ENCODE data around the gene ABL1. TPM values are rescaled to one million over a fixed set of nuclear protein-coding genes. Genes with fewer than 3 reads are reported as not detected.
"Not testable (repeated sequence)": the region's sequence is repeated elsewhere in the genome, so short reads cannot be mapped to it uniquely, and the experiment has no call there.

Gene ABL1
- total RNA-seq, 1 experiment from 2014 or later, result 13.1 TPM

DNA sequence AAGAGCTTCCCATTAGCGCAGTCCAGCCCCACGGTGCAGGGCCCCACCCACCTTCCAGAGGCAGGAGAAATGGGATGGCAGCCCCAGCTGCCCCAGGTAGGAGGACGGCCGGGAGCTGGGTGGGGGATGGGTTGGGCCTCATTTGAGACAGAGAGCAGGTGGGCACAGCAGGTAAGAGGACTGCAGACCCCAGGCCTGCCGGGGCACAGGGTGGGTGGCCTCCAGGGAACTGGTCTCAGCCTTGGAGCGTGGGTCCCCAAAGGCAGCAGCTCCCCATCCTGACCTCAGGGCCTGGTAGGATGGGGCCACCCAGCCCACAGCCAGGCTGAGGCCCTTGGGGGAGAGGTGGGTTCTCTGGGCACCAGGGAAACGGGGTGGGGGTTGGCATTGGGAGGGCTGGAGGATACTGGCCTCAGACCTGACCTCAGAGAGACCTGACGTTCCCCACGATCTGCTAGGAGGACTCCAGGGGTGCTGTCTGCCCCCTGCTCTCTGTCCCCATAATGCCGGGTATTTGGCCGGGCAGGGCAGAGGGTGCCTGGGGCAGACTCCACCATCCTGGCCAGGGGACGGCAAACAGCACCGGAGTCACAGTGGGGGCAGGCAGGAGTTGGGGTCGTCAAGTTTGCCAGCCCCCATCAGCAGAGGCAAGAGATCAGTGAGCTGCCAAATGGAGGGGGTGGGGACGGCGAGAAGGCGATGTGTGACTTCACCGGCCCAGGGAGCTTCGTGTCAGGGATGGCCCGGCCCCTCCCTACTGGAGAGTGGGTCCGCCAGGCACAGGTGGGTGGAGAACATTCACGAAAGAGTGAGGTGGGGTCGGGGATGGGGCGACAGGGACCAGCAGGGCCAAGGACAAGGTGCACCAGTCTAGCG, 68.4 kb downstream of the ABL1 start:
- no peak for DNase-seq (ENCODE audit: low spot score)

DNA sequence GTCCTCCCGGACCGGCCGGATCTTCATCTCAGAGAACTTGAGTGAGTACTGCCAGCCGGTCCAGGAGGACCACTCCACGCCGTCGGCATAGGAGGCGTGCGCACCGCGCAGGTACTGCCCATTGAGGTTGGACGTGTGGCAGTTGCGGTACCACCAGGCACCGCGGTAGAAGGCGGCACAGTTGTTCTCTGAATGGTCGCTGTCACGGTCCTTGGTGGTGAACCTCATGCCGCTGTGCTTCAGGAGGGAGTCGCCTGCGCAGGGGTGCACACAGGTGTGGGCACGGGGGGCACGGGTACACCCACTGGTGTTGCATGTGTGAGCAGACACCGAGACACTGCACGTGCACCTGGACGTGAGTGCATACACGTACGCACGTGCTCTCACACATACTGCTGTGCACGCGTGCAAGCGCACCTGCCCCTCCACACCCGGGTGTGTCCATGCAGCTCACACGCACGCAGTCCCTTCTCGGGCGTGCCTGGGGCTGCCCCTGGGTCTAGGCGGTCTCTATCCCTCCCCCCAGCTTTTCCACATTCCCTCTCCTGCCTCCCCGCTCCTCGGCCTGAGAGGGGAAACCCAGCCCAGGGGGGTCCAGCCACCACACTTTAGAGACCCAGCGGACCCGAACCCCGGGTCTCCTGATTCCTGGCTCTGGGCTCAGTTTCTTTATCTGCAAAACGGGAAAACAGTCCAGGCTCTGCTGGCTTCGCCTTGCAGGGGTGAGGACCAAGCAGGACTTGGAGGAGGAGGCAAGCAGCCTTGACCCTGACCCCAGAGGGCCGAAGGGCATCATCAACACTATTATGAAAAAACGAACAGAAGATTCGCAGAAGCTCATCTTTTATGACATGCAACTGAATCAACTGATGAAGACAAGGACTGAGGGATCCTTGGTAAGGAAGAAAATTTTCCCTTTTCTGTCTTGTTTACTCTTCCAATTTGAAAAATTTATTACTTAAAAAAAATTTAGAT, 69.3 kb downstream of the ABL1 start:
- DNase-seq (ENCODE audit: low spot score), result no peak

DNA sequence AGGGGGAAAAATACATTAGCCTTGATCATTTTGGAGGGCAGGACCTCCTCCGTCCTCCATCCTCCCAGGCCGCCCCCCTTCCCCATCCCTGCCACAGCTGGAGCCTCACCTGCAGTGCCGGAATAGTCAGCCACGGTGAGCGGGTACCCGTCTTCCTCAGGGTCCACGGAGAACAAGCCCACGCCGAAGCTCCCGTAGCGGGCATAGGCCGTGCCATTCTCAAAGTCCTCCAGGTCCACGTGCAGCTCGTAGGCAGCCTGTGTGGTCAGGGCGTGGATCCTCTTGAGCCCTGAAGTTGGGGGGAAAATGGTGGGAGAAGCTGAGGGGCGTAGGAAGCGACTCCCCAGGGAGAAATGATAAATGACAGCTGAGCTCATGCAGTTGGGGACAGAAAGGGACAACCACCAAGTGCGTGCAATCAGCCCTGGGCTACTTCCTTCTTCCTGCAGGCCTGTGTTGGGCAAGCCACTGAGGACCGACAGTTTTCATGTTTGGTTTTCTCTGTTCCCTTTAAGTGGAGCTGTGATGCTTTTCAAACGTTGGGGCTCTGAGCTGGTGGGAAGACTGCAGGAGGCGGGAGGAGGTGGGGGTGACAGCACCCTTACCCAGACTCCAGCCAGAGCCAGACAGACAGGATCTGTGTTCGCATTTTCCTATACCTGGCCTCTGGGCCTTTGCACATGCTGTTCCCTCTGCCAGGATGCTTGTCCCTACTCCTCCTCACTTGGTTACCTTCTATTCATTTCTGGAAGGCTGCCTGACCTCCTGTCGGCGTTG, 70.3 kb downstream of the ABL1 start:
- no peak for DNase-seq (ENCODE audit: low spot score)

DNA sequence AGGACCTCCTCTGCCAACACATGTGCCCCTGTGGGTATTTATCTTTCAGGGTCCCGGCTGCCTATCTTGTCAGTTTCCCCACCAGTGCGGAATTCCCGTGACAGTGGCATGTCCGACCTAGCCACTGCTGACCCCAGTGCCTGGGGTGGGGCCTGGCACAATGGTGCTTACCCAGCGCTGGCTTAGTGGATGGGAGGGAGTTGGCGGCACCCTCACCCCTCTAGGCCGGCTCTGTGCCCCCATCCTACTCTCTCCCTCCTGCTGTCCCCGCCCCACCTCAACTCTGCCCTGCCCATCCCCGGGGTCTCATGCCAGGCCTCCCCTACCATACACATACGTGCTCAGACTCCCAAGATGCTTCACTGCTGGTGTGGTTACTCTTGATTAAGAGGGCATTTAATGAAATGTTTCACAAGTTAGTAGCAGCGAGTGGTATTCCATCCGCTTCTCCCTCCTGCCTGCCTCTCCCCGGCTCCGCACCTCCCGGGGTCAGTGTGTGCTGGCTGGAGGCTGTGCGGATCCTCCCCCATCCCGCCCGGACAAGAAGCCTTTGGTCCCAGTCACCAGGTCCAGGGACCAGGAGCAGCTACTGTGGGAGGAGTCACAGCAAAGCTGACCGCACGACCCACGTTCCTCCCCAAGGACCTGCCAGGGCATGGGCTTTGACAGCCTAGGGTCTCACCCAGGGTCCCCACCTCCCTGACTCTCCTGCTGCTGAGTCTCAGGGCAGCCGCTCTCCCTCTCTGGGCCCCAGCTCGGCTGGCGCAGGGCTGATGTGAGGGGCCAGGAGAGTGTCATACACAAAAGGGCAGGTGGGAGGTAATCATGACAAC, 71.1 kb downstream of the ABL1 start:
- no peak for DNase-seq (ENCODE audit: low spot score)

DNA sequence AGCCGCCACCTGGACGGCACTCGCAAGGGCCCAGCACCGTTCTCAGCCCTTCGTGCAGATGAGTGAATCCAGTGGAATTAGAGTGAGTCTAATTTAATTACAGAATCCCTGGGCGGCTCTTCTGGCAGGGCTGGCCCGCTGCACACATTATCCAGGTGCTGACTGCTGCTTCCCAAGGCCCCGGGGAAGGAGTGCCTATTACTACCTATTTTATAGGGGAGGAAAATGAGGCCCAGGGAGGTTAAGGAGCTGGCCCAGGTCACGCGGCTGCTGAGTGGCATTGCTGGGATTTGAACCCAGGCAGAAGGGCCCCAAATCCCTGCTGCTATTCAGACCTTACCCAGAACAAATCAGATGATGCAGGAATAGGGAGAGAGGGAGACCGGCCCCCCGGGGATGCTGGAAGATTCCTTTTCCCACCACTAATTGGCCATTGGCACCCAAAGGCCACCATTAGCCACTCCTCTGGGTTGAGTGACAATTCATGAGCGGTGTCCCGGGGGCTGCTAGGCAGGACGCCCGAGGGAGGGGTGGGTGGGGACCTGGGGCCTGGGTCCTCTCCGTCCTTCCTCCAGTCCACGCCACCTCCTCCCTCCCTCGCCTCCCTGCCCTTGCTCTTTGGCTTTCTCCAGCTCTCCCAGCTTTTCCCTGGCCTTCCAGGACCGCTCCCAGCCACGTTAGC, 71.8 kb downstream of the ABL1 start:
- DNase-seq (ENCODE audit: low spot score), result no peak

DNA sequence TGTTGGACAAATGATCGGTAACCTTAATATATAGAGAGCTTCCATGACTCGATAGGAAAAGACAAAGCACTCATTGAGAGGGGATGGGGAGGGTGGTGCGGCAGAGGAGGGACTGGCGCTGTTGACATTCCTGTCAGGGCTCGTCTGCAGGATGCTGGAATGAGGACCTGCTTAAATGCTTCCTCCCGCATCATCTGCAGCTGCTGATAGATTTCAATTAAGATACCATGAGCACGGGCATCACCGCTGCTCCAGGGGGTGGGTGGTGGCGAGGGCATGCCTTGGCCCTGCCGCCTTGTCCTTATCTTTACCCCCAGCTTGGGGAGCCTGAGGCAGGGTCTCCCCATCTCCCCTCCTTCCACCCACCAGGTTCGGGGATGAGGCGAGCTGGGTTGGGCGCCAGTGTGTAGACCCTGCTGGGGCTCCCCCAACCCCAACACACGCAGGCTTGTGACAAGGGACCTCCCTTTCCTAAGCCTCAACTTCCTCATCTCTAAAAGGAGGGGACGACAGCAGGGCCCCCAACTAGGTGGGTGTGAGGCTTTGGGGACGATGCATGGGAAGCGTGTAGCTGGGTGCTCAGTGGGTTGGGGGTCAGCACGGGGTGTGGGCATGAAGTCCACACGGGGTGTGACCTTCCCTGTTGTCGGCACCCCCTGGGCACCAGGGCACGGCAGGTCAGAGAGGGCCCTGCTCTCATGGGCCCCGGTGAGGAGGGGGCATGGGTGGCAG, 73.3 kb downstream of the ABL1 start:
- DNase-seq (ENCODE audit: low spot score), result no peak

DNA sequence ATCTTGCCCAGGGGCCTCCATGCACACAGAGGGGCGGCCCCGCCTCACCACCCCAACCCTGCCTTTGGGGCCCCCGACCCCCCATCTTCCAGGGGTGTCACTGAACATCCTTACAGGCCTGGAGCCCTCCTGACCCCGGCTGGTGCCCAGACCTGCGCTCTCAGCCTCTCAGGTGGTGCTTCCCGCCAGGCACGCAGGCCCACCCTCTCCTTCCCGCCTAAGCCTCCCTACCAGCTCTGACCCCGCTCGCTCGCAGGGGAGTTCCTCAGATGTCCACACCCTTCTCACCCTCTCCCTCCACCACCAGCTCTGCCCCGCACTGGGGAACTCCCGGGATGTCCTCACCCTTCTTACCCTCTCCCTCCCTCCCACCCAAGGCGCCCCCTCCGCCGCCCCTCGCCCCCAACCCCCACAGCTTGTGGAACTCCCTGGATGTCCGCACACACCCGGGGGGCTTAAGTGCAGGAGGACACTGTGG, 73.9 kb downstream of the ABL1 start:
- no peak for DNase-seq (ENCODE audit: low spot score)

DNA sequence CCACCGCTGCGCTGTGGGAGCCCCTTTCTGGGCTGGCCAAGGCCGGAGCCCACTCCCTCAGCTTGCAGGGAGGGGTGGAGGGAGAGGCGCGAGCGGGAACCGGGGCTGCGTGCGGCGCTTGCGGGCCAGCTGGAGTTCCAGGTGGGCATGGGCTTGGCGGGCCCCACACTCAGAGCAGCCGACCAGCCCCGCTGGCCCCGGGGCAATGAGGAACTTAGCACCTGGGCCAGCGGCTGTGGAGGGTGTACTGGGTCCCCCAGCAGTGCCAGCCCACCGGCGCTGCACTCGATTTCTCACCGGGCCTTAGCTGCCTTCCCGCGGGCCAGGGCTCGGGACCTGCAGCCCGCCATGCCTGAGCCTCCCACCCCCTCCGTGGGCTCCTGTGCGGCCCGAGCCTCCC, 75.0 kb downstream of the ABL1 start:
- not testable (repeated sequence) for DNase-seq (ENCODE audit: low spot score)

DNA sequence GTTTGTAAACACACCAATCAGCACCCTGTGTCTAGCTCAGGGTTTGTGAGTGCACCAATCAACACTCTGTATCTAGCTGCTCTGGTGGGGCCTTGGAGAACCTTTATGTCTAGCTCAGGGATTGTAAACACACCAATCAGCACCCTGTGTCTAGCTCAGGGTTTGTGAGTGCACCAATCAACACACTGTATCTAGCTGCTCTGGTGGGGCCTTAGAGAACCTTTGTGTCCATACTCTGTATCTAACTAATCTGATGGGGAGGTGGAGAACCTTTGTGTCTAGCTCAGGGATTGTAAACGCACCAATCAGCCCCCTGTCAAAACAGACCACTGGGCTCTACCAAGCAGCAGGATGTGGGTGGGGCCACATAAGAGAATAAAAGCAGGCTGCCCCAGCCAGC, 75.6 kb downstream of the ABL1 start:
- not testable (repeated sequence) for DNase-seq (ENCODE audit: low spot score)

DNA sequence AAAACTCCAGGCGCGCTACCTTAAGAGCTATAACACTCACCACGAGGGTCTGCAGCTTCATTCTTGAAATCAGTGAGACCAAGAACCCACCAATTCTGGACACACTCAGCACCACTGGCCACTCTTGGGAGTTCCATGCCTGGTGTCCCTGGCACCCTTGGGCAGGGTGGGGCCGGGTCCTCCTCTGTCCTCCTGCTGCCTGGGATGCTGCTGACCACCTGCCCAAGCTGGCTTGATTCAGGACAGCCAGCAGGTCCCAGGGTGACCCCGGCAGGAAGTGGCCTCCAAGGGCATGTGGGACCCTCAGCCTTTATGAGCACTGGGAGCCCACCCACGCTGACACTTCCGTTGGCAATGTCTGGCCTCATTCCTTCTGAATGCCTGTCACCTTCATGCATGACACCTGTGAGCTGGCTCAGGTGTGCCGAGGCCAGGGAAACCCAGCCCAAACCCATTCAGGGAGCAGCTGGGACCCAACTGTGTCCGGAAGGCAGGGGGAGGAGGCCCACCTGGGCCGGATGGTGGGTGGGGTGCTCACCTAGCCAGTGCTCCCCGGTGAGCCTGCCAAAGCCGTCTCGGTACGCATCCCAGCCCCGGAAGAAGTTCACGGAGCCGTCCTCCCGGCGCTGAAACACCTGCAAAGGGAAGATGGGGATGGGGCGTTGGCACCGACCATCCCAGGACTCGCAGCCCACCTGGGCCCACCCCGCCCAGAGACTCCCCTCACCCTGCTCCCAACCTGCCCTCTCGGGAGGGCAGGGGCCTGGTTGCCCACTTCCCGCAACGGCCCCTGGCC, 76.4 kb downstream of the ABL1 start:
- no peak for DNase-seq (ENCODE audit: low spot score)

DNA sequence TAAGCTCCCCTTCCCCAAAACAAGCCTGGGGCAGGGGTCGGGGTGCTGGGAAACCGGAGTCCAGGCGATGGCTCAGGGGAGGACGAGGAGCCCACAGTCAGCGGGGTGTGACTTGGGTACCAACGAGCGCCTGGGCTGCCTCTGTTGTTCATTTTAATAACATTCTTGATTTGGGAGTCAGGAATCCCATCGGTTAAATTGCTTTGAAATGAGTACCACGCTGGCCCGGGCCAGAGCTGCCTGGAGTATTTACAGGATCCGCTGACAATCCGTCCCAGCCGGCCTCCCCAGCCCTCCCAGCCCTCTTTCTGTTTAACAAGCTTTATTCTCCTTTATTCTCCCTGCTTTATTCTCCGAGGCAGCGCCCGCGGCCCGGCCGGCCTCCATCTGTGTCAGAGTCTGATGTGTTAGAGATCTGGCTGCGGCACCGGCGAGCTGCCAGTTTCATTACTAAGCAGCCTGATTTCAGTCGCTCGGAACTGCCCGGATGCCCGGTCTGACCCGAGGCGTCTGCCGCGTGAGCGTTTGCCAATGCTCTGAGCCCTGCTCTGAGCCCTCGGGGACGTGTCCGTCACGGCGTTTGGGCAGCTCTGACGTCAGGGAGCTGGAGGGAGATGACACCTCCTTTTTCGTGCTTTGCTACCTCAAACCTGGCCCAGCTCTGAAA, 78.0 kb downstream of the ABL1 start:
- peak; percentile 51 for DNase-seq (ENCODE audit: low spot score)

DNA sequence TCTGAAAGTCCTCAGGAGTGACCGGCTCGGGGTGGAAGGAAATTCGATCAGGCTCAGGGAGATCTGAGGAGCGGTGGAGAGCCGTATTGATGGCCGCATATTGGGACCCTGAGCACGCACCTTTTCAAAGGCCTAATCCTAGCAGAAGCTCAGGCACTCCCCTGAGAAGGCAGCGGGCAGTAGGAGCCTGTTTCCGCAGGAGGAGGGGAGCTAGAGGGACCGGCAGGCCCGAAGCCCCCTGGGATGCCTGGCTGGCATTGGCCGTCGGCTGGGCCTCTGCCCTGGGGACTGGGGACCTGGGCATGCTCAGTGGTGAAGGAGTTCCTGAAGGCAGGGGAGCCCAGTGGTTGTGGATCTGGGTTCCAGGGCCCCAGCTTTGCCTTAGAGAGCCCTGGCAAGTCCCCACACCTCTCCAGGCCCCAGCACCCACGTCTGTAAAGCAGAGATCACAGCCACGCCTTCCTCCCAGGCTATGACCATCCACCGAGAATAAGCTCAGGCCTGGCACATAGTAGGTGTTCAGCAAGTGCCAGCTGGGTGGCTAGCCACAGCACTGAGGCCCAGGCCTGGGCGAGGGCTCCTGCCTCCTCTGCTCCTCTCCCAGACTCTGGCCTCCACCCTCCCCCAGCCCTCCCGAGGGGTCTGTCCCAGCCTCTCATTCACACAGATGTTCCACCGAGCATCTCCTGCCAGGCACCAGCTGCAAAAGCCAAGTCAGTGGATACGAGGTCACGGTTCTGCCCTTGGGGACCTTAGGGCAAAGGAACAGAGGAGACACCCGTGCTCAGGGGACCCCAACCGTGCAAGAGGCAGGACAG, 78.8 kb downstream of the ABL1 start:
- DNase-seq (ENCODE audit: low spot score), result no peak

DNA sequence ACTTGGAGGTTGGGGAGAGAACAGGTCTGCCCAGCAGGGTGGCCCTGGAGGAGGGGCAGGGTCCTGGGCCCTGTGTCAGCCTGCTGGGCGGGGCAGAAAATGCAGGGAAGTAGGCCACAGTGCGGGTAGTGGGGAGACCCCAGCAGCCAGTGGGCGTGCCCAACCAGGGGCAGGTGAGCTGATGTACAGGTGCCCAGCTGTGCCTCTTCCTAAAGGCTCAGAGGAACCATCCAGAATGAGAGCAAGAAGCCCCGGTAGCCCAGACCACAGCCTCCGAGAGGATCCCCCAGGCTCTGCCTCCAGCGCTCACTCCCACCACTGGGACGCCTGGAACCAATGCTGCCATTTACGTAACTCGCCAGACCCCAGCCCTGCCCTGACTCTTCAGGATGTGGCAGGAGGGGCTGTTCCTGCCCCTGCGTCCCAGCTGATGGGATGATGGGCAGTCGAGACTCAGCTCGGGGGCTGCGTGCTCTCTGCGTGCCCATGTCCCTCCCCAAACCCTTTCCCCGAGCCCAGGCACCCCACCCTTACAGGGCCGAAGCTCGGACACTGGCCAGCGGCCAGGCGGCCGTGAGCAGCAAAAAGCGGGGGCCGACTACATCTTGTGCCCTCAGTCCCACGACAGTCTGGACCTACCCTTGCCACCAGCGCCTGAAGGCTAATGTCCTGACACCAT, 79.5 kb downstream of the ABL1 start:
- no peak for DNase-seq (ENCODE audit: low spot score)

DNA sequence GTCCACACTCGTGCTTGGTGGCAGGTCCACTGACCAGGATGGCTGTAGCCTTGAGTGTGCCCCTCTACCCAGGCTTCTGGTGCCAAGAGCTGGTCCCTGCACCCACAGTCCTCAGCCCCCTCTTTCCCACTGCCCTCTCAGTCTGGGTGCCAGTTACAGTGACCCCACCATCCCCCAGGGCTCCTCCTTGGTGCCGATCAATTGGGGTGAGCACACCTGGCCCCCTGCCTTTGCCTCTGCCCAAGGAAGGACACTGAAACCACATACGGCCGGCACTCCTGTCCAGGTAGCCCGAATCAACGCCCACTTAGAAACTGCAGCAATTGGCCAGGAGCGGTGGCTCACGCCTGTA, 80.0 kb downstream of the ABL1 start:
- DNase-seq (ENCODE audit: low spot score), result no peak

DNA sequence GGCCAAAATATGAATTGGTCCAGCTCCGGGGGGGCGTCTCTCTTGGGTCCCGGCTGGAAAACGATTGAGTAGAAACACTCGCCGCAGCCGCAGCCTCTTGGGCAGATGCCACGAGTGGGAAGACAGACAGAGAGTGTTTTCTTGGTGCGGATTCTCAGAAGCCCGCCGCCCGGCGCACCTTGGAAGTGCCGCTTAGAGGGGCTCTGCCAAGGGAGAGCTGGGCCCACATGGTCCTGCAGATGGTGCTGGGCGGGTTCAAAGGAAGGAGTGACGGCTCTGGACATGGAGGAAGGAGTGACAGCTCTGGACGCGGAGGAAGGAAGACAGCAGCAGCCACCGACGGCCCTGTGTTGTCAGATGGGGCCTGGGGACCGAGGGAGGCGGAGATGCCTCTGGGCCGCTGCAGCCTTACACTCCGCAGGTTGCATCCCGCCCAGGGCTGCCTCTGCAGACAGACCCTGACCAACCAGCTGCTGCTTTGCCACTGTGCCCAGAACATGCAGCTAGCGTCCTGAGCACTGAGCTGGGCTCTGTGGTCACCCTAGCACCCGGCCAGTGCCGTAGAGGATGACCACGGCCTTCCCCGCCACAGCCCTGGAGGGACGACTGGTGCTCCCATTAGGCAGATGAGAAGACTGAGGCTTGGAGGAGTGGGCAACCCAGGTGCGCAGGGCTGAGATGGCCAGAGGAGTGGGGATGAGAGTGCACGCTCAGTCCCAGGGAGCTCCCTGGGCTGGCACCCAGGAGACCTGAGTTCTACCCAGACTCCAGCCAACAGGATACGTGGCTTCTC, 82.3 kb downstream of the ABL1 start:
- DNase-seq (ENCODE audit: low spot score), result no peak
